Fibroblast of skin of scalp (primary cell): ENCODE measurements around the gene FAM25G. TPM values are rescaled to one million over a fixed set of nuclear protein-coding genes. Genes with fewer than 3 reads are reported as not detected.
"Not testable (repeated sequence)": the region's sequence is repeated elsewhere in the genome, so short reads cannot be mapped to it uniquely, and the experiment has no call there.

Source experiments
- DNase-seq: peaks from one replicate; pipeline ENCODE4 v3.0.0-alpha.2; 2013
- polyA plus RNA-seq, 2 experiments: library from polyadenylated mRNA; unstranded; fragments of 120-200 nt; gene quantifications; one replicate each; pipeline ENCODE4 v1.2.1, GENCODE V29; 2013; ENCODE audit not compliant: insufficient read length in 2 of 2

The FAM25G gene
- polyA plus RNA-seq (2013, experiment 1 of 2; ENCODE audit: insufficient read length), result not detected
- polyA plus RNA-seq (2013, experiment 2 of 2; ENCODE audit: insufficient read length), result not detected

GRCh38 chr10:47491600-47491999 lies at the start of gene FAM25G:
Gene FAM25G, minus strand, starts transcription at chr10:47491700. Its CDS starts 26 bp downstream, at chr10:47491674.
- DNase-seq, result not testable (repeated sequence)

GRCh38 chr10:47536430-47536829 lies 44.9 kb upstream of the FAM25G start:
- DNase-seq, result not testable (repeated sequence)

- not testable (repeated sequence) for DNase-seq
Observed at GRCh38 chr10:47523475-47523874, 32.0 kb upstream of the FAM25G start, which contains the start of gene AGAP9. Gene AGAP9, minus strand, starts transcription at chr10:47523638. Its CDS starts 112 bp downstream, at chr10:47523526.

GRCh38 chr10:47502313-47502712 lies 10.8 kb upstream of the FAM25G start:
- not testable (repeated sequence) for DNase-seq

GRCh38 chr10:47494226-47494625 lies 2.7 kb upstream of the FAM25G start:
- DNase-seq, result not testable (repeated sequence)

GRCh38 chr10:47489630-47490029 lies 1.9 kb downstream of the FAM25G start:
- not testable (repeated sequence) for DNase-seq

- DNase-seq, result peak; percentile 57
Observed at GRCh38 chr10:47485943-47486342, 5.6 kb downstream of the FAM25G start.

- DNase-seq, result not testable (repeated sequence)
Observed at GRCh38 chr10:47484786-47485185, 6.7 kb downstream of the FAM25G start.

- not testable (repeated sequence) for DNase-seq
Observed at GRCh38 chr10:47483923-47484322, 7.6 kb downstream of the FAM25G start, which contains the start of gene ANXA8. Gene ANXA8, minus strand, starts transcription at chr10:47484115. Its CDS starts 182 bp downstream, at chr10:47483933.

GRCh38 chr10:47482367-47482766 lies 9.1 kb downstream of the FAM25G start:
- DNase-seq, result not testable (repeated sequence)

- not testable (repeated sequence) for DNase-seq
Observed at GRCh38 chr10:47481768-47482181, 9.7 kb downstream of the FAM25G start.

- peak; percentile 47 for DNase-seq
Observed at GRCh38 chr10:47481182-47481766, 10.2 kb downstream of the FAM25G start.

- not testable (repeated sequence) for DNase-seq
Observed at GRCh38 chr10:47480133-47480532, 11.4 kb downstream of the FAM25G start.

GRCh38 chr10:47478114-47478513 lies 13.4 kb downstream of the FAM25G start:
- not testable (repeated sequence) for DNase-seq

GRCh38 chr10:47477078-47477477 lies 14.4 kb downstream of the FAM25G start:
- DNase-seq, result not testable (repeated sequence)

- not testable (repeated sequence) for DNase-seq
Observed at GRCh38 chr10:47475101-47475500, 16.4 kb downstream of the FAM25G start.

- DNase-seq, result not testable (repeated sequence)
Observed at GRCh38 chr10:47473516-47473915, 18.0 kb downstream of the FAM25G start.

- DNase-seq, result not testable (repeated sequence)
Observed at GRCh38 chr10:47472647-47473046, 18.9 kb downstream of the FAM25G start.

- DNase-seq, result not testable (repeated sequence)
Observed at GRCh38 chr10:47472072-47472471, 19.4 kb downstream of the FAM25G start.

- DNase-seq, result not testable (repeated sequence)
Observed at GRCh38 chr10:47468731-47469528, 22.6 kb downstream of the FAM25G start.

- not testable (repeated sequence) for DNase-seq
Observed at GRCh38 chr10:47467957-47468356, 23.5 kb downstream of the FAM25G start.

- not testable (repeated sequence) for DNase-seq
Observed at GRCh38 chr10:47467458-47467857, 24.0 kb downstream of the FAM25G start.
